GM11168 (cell line): Measurements from ENCODE around the gene KLHDC9.

Experiments
- in situ Hi-C: fragments of 300-500 bp; cut with MboI; formaldehyde crosslinking; loops from one replicate; pipeline ENCODE4 v1.12.0; 2022; ENCODE audit warnings: low sequenced_read_pairs; ENCODE audit not compliant: unreplicated experiment

The KLHDC9 gene

GRCh38 chr1:161128591-161129420 is 30.6 kb downstream of the KLHDC9 start:
- in situ Hi-C loops: no loop called here

- in situ Hi-C loops: no loop called here
Observed at GRCh38 chr1:161130266-161130665, 32.1 kb downstream of the KLHDC9 start.

GRCh38 chr1:161131523-161132409 is 33.6 kb downstream of the KLHDC9 start:
- in situ Hi-C loops: no loop called here

GRCh38 chr1:161132410-161133219 is 34.5 kb downstream of the KLHDC9 start, which contains the start of gene DEDD:
TSS of gene DEDD (minus strand) at chr1:161132667. CDS start at chr1:161124462, 8,205 bp downstream.
- in situ Hi-C loops: no loop called here

- in situ Hi-C loops: no loop called here
Observed at GRCh38 chr1:161133220-161133740, 35.1 kb downstream of the KLHDC9 start.

GRCh38 chr1:161137881-161138280 is 39.7 kb downstream of the KLHDC9 start:
- in situ Hi-C loops: no loop called here

- in situ Hi-C loops: no loop called here
Observed at GRCh38 chr1:161138431-161138830, 40.3 kb downstream of the KLHDC9 start.

GRCh38 chr1:161139766-161140165 is 41.6 kb downstream of the KLHDC9 start:
- in situ Hi-C loops: no loop called here

GRCh38 chr1:161140755-161141400 is 42.7 kb downstream of the KLHDC9 start:
- in situ Hi-C loops: no loop called here

GRCh38 chr1:161145832-161146231 is 47.7 kb downstream of the KLHDC9 start:
- in situ Hi-C loops: no loop called here
